GM21529 (cell line): ENCODE measurements around the gene C19orf85.

Experiments
- ATAC-seq: cut with Tn5 transposase; IDR thresholded peaks from one replicate; pipeline ENCODE4 v1.9.1; 2021; ENCODE audit not compliant: unreplicated experiment

Gene C19orf85

DNA sequence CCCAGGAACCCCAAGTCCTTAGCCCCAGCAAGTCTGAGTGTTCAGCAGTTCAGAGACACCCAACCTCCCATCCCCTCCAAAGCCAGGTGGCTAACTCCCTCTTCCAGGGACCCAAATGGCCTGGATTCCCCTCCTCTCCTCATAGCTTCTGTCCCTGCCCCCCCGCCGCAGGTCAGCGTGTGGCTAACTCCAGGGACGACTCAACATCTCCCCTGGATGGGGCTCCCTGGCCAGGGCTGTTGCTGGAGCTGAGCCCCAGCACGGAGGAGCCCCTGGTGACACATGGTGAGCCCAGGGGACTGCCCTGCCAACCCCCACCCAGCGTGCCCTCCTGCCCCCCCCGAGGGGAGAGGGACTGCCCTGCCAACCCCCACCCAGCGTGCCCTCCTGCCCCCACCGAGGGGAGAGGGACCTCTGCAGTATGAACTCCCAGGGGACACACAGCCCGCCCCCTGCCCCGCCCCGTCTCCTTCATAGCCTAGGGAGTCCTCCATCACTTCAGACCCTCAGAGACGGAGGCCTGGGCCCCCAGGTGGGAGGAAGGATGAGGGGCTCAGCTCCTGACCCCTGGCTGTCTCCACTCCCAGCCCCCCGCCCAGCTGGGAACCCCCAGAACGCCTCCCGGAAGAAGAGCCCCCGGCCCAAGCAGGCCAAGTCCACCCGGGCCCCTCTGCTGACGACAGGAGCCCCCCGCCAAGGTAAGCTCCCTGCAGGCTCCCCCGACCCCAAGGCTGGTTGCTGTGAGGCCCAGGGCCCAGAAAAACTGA lies 25.3 kb upstream of the C19orf85 start:
- ATAC-seq = no peak

DNA sequence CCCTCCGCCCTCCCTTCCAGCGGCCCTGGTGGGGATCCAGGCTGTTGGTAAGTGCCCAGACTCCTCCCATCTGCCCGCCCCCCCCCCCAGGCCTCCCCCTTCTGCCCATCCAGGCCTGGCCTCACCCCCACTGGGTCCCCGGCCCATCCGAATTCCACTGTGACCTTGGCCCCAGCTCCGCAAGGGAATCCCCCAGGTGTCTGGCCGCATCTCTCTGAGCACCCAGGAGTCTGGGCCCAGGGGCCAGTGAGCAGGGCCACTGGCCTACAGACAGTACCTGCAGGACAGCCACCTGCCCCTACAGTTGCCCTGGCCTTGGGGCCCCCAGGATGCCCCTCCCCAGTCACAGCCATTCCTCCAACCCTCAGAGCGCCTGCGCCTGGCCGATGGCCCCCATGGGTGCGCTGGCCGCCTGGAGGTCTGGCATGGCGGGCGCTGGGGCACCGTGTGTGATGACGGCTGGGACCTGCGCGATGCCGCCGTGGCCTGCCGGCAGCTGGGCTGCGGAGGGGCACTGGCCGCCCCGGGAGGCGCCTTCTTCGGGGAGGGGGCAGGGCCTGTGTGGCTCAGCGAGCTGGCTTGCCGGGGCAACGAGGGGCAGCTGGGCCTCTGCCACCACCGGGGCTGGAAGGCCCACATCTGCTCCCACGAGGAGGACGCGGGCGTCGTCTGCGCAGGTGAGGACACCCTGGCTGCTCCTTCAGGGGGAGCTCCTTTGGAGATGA lies 24.6 kb upstream of the C19orf85 start:
- no peak for ATAC-seq

DNA sequence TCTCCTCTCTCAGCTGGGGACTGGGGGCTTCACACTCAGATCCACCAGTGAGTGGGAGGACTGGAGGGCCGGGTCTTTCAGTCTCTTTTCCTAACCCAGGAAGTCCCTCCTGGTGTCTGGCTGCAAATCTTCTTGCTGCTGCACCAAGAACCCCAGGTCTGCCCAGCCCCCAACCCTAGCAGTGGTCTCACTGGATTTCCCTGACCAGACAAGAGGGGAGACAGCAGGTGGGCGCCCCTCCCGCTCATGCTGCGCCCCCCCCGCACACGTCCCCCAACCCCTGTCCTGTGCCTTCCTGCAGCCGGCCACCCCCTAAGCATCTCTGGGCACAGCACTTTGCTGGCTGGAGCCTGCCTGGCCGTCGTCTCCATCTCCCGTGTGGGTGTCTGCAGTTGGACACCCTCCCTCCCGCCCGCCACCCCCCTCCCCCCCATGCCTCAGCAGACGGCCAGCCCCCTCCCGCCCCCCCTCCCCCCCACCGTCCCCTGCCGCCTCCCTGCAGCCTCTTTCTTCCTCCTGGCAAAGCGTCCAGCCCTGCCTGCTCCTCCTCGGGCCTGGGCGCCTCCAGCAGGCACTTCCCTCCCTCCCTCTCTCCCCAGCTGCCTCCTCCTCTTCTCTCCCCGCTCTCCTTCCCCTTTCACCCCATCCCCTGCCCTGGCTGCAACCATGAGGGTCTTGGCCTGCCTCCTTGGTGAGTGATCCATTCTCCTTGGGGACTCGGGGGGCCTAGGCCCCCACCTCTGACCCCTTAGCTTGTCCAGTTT lies 23.6 kb upstream of the C19orf85 start, which contains the start of gene SSC5D:
Gene SSC5D (plus strand): TSS at position 513 of the 764 bp plus-strand sequence. CDS start 154 bp downstream, at position 667.
- ATAC-seq = no peak

DNA sequence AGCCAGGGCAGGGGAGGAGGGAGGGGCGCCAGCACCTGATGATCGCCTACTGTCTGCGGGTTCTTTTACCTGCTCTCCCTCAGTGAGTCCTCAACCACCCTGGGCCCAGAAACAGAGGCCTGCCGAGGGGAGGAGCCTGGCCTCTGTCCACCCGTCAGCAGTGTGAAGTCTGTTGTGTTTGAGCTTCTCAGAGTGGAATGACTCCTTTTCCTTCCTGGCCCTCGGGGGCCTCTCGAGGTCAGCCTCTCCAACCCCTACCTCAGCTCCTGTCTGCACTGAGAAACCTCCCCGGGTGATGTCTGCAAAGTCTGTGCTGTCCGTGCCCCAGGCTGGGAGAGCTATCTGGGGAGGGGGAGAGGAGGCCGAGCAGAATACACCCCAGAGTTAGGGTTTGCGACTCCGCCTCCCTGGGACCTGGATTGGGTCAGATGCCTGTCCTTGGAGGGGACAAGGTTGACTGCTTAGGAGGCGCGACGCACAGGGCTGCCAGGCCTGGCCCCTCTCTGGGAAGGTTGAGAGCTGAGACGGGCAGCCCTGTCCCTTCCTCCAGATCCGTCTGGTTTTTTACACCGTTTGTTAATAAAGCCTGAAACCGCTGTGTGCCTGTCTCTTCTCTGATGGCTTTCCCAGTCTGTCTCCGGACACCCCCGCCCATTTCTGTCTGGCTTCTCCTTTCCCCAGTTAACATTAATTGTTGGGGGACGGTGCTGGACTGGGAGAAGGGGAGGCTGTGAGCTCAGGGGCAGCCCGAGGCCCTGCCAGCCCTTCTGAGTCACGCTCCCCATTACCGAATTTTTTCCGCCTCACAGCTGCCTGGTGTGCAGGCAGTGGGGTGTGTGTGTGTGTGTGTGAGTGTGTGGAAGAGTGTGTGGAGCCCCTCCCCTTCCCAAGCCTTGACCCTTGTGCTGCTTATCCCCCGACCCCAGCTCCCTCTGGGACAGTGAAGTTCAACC lies 22.7 kb upstream of the C19orf85 start:
- ATAC-seq = no peak

DNA sequence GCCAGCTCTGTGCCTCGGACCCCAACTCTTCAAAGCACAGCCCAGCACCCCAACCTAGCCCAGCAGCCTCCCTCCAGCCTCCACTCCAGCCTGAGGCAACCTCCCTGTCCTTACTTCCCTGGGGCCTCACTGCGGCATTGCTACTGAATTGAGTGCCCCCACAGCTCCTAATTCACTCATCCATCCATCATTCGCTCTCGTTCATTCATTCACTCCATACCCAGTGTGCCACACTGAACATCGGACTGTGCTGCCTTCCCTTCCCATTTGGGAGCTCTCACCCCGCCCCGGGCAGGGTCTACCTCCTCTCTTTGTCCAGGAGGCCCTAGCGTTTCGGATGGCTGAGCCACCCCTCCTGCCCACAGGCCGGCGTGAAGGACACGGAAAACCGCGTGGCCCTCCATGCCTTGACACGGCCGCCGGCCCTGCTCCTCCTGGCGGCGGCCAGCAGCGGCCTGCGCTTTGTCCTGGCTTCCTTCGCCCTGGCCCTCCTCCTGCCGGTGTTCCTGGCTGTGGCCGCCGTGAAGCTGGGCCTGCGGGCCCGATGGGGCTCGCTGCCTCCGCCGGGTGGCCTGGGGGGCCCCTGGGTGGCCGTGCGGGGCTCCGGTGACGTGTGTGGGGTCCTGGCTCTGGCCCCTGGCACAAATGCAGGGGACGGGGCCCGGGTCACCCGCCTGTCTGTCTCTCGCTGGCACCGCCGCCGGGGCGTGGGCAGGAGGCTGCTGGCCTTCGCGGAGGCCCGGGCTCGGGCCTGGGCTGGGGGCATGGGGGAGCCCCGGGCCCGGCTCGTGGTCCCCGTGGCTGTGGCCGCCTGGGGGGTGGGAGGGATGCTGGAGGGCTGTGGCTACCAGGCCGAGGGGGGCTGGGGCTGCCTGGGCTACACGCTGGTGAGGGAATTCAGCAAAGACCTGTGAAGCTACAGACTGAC lies 21.8 kb upstream of the C19orf85 start:
- no peak for ATAC-seq

DNA sequence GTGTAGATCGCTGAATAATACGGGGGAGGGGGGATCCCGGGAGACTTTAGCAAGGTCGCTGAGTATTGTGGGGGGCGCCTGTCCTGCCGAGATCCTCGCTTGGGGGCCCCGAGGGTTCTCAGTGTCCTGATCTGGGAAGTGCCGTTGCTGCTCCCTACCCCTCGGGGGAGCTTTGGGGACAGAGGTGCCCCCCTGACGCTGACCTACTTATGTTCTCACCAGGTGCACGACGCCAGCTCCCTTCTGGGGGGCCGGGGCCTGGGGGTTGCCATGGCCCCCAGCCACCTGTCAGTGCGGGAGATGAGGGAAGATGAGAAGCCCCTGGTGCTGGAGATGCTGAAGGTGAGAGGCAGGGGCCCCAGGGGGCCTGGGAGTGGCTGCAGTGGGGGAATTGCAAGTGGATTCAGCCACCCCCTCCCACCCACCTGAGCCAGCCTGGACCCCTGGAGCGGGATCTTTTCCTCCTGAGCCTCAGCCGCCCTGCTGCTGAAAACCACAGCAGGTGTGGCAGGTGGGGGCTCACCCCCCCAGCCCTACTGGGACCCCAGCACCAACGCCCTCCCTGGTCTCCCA lies 21.0 kb upstream of the C19orf85 start:
- ATAC-seq = no peak

DNA sequence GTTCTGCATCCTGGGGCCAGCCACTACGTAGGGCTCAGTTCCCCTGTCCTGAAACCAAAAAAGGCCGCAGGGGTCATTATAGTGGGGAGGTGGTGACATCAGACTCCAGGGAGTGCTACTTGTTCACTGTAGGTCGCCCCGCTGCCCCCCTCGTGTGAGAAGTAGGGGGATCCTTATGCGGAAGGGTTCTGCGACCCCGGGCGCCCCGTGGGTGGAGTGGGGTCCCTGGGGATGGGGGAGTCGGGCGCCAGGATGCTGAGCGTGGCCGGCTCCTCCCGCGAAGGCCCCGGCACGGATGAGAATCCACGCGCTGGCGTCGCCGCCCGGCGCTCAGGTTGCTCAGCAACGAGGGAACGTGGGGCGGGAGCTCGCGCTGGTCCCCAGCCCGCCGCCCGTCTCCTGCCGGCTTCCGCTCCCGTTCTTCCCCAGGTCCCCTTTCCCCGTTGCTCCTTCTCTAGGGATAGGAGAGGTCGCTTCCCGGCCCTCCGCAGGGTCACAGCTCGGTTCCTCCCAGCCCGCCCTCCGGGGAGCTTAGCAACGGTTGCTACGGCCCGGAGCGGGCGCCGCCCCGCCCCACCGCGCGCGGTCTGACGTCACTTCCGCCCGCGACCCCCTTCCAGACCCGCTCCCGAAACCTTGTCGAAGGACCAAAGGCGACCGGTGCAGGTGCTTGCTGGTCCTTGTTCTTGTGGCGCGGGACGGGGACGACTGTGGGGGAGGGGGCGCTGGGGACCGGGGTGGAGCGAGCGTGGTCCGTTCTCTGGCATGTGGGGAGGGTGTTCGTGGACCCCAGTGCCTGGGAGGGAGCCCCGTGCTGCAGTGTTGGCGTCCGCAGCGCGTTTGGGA lies 20.3 kb upstream of the C19orf85 start, which contains the start of gene NAT14:
Gene NAT14 (plus strand): TSS at position 596 of the 846 bp plus-strand sequence. CDS start 521 bp downstream, outside the sequence.
- peak; percentile 66 for ATAC-seq

DNA sequence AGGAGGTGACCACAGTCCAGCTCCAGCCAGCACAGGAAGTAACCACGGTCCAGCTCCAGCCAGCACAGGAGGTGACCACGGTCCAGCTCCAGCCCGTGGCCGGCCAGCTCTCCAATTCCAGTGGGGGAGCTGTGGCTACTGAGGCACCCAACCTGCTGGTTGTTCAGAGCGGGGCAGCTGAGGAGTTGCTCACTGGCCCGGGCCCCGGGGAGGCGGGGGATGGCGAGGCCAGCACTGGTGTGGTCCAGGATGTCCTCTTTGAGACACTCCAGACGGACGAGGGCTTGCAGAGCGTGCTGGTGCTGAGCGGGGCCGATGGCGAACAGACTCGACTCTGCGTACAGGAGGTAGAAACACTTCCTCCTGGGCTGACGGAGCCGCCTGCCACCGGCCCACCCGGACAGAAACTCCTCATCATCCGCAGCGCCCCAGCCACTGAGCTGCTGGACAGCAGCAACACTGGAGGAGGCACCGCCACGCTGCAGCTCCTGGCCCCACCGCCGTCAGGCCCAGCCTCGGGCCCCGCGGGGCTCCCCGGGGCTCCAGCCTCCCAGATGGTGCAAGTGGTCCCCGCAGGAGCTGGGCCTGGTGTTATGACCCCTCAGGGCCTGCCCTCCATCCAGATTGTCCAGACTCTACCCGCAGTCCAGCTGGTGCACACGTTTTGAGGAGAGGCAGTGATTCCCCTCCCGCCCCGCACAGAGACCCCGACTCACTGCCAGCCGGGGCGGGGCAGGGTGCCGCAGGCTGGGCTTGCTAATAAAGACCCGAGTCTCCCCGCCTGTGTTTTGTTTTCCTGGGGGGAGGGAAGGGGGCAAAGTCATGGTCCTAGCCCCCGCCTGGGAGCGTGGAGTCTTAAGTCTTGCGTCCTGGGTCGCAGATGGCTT lies 19.4 kb upstream of the C19orf85 start:
- ATAC-seq = no peak

DNA sequence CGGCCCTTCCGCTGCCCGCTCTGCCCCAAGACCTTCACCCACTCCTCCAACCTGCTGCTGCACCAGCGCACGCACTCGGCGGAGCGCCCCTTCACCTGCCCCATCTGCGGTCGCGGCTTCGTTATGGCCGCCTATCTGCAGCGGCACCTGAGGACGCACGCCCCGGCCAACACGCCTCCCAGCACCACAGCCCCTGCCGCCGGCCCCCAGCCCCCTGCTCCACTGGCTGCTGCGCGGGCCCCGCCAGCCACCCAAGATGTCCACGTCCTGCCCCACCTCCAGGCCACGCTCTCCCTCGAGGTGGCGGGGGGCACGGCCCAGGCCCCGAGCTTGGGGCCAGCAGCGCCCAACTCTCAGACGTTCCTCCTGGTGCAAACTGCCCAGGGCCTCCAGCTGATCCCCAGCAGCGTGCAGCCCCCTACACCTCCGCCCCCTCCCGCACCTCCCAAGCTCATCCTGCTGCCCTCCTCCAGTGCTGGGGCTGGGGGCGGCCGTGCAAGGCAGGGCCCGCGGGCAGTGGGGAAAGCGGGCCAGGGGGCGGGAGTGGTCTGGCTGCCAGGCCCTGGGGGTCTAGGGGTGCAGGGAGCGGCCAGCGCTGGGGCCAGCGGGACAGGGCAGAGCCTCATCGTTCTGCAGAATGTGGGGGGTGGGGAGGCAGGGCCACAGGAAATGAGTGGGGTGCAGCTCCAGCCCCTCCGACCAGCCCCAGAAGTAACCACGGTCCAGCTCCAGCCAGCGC lies 18.6 kb upstream of the C19orf85 start:
- ATAC-seq = no peak

DNA sequence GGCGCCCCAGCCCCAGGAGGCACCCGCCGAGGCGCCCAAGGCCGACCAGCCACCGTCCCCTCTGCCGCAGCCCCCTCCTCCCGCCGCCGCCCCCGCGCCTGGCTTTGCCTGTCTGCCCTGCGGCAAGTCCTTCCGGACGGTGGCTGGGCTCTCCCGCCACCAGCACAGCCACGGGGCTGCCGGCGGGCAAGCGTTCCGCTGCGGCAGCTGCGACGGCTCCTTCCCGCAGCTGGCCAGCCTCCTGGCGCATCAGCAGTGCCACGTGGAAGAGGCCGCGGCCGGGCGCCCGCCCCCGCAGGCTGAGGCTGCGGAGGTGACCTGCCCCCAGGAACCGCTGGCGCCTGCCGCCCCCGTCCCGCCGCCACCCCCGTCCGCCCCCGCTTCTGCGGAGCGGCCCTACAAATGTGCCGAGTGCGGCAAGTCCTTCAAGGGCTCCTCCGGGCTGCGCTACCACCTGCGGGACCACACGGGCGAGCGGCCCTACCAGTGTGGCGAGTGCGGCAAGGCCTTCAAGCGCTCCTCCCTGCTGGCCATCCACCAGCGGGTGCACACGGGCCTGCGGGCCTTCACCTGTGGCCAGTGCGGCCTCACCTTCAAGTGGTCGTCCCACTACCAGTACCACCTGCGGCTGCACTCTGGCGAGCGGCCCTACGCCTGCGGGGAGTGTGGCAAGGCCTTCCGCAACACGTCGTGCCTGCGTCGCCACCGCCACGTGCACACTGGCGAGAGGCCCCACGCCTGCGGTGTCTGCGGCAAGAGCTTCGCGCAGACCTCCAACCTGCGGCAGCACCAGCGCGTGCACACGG lies 17.8 kb upstream of the C19orf85 start:
- ATAC-seq = no peak

DNA sequence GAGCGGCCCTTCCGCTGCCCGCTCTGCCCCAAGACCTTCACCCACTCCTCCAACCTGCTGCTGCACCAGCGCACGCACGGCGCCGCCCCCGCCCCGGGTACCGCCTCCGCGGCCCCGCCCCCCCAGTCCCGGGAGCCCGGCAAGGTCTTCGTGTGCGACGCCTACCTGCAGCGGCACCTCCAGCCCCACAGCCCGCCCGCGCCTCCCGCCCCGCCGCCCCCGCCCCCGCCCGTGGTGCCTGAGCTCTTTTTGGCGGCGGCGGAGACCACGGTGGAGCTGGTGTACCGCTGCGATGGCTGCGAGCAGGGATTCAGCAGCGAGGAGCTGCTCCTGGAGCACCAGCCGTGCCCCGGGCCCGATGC lies 17.2 kb upstream of the C19orf85 start:
- ATAC-seq = no peak

DNA sequence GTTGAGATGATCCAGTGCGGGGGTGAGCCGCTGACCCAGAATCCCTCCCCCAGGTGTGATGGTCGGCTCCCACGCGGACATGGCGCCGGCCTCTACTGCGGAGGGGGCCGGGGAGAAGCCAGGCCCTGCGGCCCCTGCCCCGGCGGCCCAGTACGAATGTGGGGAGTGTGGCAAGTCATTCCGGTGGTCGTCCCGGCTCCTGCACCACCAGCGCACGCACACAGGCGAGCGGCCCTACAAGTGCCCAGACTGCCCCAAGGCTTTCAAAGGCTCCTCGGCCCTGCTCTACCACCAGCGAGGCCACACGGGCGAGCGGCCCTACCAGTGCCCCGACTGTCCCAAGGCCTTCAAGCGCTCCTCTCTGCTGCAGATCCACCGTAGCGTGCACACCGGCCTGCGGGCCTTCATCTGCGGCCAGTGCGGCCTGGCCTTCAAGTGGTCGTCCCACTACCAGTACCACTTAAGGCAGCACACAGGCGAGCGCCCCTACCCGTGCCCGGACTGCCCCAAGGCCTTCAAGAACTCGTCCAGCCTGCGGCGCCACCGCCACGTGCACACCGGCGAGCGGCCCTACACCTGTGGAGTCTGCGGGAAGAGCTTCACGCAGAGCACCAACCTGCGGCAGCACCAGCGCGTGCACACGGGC lies 16.7 kb upstream of the C19orf85 start:
- ATAC-seq = no peak

DNA sequence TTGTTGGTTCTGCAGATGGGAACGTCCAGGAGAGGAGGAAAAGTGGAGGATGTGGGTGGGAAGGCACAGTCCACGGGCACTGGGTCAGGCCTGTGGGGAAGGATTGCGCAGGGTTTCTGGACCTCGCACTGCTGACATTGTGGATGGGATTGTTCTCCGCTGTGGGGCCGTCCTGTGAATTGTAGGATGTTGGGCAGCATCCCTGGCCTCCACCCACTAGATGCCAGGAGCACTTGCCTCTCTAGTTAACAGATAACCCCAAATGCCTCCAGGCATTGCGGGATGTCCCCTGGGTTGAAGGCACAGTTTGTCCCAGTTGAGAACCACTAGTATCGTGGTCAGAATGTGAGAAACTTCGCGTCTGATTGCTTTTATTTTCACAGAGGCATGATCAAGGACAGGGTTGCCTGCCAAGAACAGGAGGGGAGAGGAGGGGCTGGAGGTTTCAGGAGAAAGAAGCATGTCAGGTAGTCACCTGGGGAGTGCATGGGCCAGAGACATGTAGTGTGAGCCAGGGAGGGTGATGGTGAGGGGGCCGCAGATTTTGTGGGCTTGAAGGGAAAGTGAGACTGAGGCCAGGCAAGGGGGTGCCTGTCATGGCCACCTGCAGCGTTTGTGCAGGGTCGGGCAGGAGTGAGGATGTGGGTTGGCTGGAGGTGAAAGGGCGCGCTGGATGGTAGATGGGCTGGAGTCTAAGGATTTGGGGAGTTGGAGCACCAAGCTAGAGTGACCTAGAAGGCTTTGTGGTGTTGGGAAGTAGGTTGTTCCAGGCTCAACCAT lies 15.1 kb upstream of the C19orf85 start:
- no peak for ATAC-seq

DNA sequence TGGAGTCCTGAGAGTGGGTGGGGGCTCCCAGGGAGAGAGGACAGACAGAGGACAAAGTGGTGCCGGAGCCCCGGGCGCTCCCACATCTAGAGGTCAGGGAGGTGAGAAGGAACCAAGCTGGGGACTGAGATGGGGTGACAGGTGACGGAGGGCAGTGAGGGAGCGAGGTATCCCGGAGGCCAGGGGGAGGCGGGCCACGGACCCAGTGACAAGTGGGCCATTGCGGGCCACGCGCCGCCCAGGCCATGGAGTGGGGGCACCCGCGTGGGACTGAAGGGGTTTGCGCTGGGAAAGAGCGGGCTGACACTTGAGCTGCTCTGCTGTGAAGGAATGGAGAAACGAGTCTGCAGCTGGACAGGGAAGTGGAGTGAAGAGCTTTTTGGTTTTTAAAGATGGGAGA lies 14.5 kb upstream of the C19orf85 start:
- ATAC-seq = no peak
